K562 (cell line): ENCODE measurements around the gene HES5. TPM values are rescaled to one million over a fixed set of nuclear protein-coding genes. Genes with fewer than 3 reads are reported as not detected.
A peak's percentile ranks its signal among the peaks of the same experiment; 100 is the strongest.

Experiments
- CUX1 ChIP-seq: fragments of 200-800 bp; sonication (Bioruptor generic); IDR thresholded peaks from 2 replicates; pipeline ENCODE4 v1.6.1; 2016; ENCODE audit warnings: missing genetic modification characterization, missing compliant biosample characterization
- EGR1 ChIP-seq: fragments of 450-650 bp; conservative IDR thresholded peaks from 2 replicates; pipeline ENCODE4 v1.6.1; 2017; ENCODE audit warnings: mild to moderate bottlenecking
- EZH2 ChIP-seq: IDR thresholded peaks from 2 replicates; pipeline ENCODE4 v1.6.1; 2012; ENCODE audit warnings: low read depth, mild to moderate bottlenecking, inconsistent platforms, low read length, borderline replicate concordance
- FOXJ2 ChIP-seq: fragments of 200-800 bp; sonication (Bioruptor generic); IDR thresholded peaks from 2 replicates; pipeline ENCODE4 v1.6.1; 2016; ENCODE audit warnings: missing genetic modification characterization, missing compliant biosample characterization
- HDAC8 ChIP-seq: fragments of 450-650 bp; IDR thresholded peaks from 2 replicates; pipeline ENCODE4 v1.6.1; 2016; ENCODE audit warnings: mild to moderate bottlenecking, missing genetic modification characterization, moderate library complexity, missing compliant biosample characterization
- IRF2 ChIP-seq: sonication (generic); formaldehyde crosslinking; IDR thresholded peaks from 2 replicates; pipeline ENCODE4 v1.8.1; 2022; ENCODE audit warnings: mild to moderate bottlenecking, missing genetic modification reagents
- KAT7 ChIP-seq: sonication (generic); formaldehyde crosslinking; IDR thresholded peaks from 2 replicates; pipeline ENCODE4 v1.8.0; 2022; ENCODE audit warnings: missing genetic modification reagents, mild to moderate bottlenecking, borderline replicate concordance
- MLLT1 ChIP-seq, 2 experiments: fragments of 450-650 bp; IDR thresholded peaks; 2 replicates each; pipeline ENCODE4 v1.6.1; 2016
- NBN ChIP-seq: fragments of 450-650 bp; IDR thresholded peaks from 2 replicates; pipeline ENCODE4 v1.6.1; 2016; ENCODE audit warnings: low read depth, mild to moderate bottlenecking
- RAD21 ChIP-seq, 2 experiments: fragments of 250-450 bp in 1 of 2; fragments of 450-650 bp in 1 of 2; sonication (Bioruptor Pico) in 1 of 2; formaldehyde crosslinking in 1 of 2; IDR thresholded peaks in 1 of 2; conservative IDR thresholded peaks in 1 of 2; 2 replicates each; pipeline versions ENCODE4 v1.4.0 to v1.8.0; 2020 to 2022; ENCODE audit warnings: mild to moderate bottlenecking in 2 of 2, moderate library complexity in 1 of 2
- RCOR1 ChIP-seq, 2 experiments: IDR thresholded peaks; 2 replicates each; pipeline ENCODE4 v1.6.1; 2012; ENCODE audit warnings: low read depth in 2 of 2, low read length in 2 of 2, borderline replicate concordance in 1 of 2, improper control_type of control experiment in 1 of 2
- RUNX1 ChIP-seq: sonication (generic); IDR thresholded peaks from 2 replicates; pipeline ENCODE4 v1.6.1; 2016; ENCODE audit warnings: antibody characterized with exemption, low read depth
- SAFB2 ChIP-seq: fragments of 200-400 bp; formaldehyde crosslinking; IDR thresholded peaks from 2 replicates; pipeline ENCODE4 v1.6.1; 2018; ENCODE audit warnings: borderline replicate concordance, low read length, low read depth, moderate library complexity; ENCODE audit not compliant: severe bottlenecking
- XRCC5 ChIP-seq: fragments of 200-400 bp; formaldehyde crosslinking; IDR thresholded peaks from 2 replicates; pipeline ENCODE4 v1.6.1; 2017; ENCODE audit warnings: low read depth, mild to moderate bottlenecking, low read length
- ZBTB2 ChIP-seq: fragments of 450-650 bp; IDR thresholded peaks from 2 replicates; pipeline ENCODE4 v1.6.1; 2016; ENCODE audit warnings: antibody characterized with exemption
- ZNF217 ChIP-seq: sonication (generic); formaldehyde crosslinking; IDR thresholded peaks from 2 replicates; pipeline ENCODE4 v1.8.0; 2022; ENCODE audit warnings: mild to moderate bottlenecking, missing genetic modification reagents
- ZNF239 ChIP-seq: fragments of 250-450 bp; sonication (Bioruptor Pico); IDR thresholded peaks from 2 replicates; pipeline ENCODE4 v1.4.0; 2020; ENCODE audit warnings: mild to moderate bottlenecking
- ZNF431 ChIP-seq: sonication (generic); formaldehyde crosslinking; IDR thresholded peaks from 2 replicates; pipeline ENCODE4 v1.8.0; 2022; ENCODE audit warnings: mild to moderate bottlenecking, missing genetic modification reagents
- ZNF511 ChIP-seq: sonication (generic); formaldehyde crosslinking; IDR thresholded peaks from 2 replicates; pipeline ENCODE4 v1.8.0; 2022; ENCODE audit warnings: mild to moderate bottlenecking, missing genetic modification reagents
- ZNF668 ChIP-seq: fragments of 250-450 bp; sonication (Bioruptor Pico); IDR thresholded peaks from 2 replicates; pipeline ENCODE4 v1.8.0; 2022; ENCODE audit warnings: mild to moderate bottlenecking, inconsistent platforms
- ZNF707 ChIP-seq: fragments of 250-450 bp; sonication (Bioruptor Pico); conservative IDR thresholded peaks from 2 replicates; pipeline ENCODE4 v1.8.0; 2022; ENCODE audit warnings: inconsistent platforms, mild to moderate bottlenecking, moderate library complexity
- polyA plus RNA-seq, 8 experiments: library from polyadenylated mRNA; depleted of rRNA in 4 of 8; stranded (reverse) in 5 of 8; unstranded in 3 of 8; fragments of >200 nt; fragmentation: Nextera tagmentation in 2 of 8; fragmentation: Illumina TruSeq in 1 of 8; extraction: Ambion mirVana in 2 of 8; extraction: Trizol in 1 of 8; gene quantifications; 2 replicates each; pipeline versions ENCODE4 v1.2.1 to v1.2.3, GENCODE V29; 2011 to 2014; ENCODE audit warnings: inconsistent platforms in 1 of 8, missing spikeins in 1 of 8
- total RNA-seq, 7 experiments: library from RNA; depleted of rRNA in 6 of 7; stranded (reverse); fragments of >200 nt in 6 of 7; fragmentation: Illumina TruSeq in 2 of 7; extraction: Trizol in 2 of 7; gene quantifications; 2 replicates each; pipeline versions ENCODE4 v1.2.1 to v1.2.3, GENCODE V29; 2011 to 2021; ENCODE audit warnings: low replicate concordance in 1 of 7

HES5 gene
- total and polyA plus RNA-seq, 9 of the 15 experiments (the other 6 are each of a cell fraction or from before 2014, with no cell fraction given) = not detected

GRCh38 chr1:2548068-2548589, 18.1 kb upstream of the HES5 start (continued):
- TF ChIP-seq CUX1 (no peak), ZNF511 (CRISPR knock-in tag) (peak; percentile 3; the same call in 1 of the 2 replicates), RCOR1 (IDR thresholded peaks at IDR 0.05; ENCODE audit: borderline replicate concordance in 1 of 2, low read depth in 2 of 2, low read length in 2 of 2) (peak in 1 of 2 experiments; percentile 63; a peak in 2 of 4 replicates), MLLT1 (IDR thresholded peaks at IDR 0.05) (no peak), IRF2 (CRISPR knock-in tag) (no peak), NBN (no peak), HDAC8 (tag) (no peak), ZNF431 (no peak), ZNF239 (CRISPR knock-in tag) (no peak), RUNX1 (no peak), ZBTB2 (no peak), EZH2 (no peak), KAT7 (peak; percentile 90), ZNF668 (CRISPR knock-in tag) (no peak), ZNF707 (CRISPR knock-in tag) (no peak), FOXJ2 (no peak), ZNF217 (CRISPR knock-in tag) (no peak), RAD21 (CRISPR knock-in tag; conservative IDR thresholded peaks at IDR 0.05 in 1 of 2, IDR thresholded peaks at IDR 0.05 in 1 of 2) (peak; percentile 90 to 96), EGR1 (no peak), XRCC5 (peak; percentile 92), SAFB2 (no peak)
